ENCODE results near the gene SCO1.
"Not testable (repeated sequence)": the region's sequence is repeated elsewhere in the genome, so short reads cannot be mapped to it uniquely, and the experiment has no call there.

Gene SCO1

GRCh38 chr17:10697092-10698081, at the start of gene SCO1, which contains the start of gene ADPRM:
TSS of gene SCO1 (minus strand) at chr17:10697533. CDS start at chr17:10697507, 26 bp downstream.
TSS of gene ADPRM (plus strand) at chr17:10697594. CDS start at chr17:10704927, 7,333 bp downstream.
- DNase-seq (ENCODE audit: extremely low read depth in 1 of 2, low read depth in 1 of 2) = peak; percentile 73 to 82

DNA sequence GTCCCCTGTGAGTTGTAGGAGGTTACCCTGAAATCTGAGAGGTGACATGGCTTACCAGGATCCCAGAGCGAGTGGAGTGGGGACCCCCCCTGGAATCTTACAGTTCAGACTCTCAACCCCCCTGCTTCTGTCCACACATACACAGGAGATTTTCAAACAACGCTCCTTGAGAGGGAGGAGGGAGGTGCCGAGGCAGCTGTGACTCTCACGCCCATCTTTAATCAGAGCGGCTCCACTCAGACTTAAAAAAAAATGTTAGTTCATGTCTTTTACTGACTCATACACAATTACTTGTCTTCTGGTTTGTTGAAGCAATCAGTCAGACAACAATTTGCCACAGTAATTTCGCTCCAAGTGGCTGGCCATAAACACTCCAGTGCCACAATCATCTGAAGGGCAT, 47.9 kb upstream of the SCO1 start:
- no peak for DNase-seq (ENCODE audit: extremely low read depth in 1 of 2, low read depth in 1 of 2)

DNA sequence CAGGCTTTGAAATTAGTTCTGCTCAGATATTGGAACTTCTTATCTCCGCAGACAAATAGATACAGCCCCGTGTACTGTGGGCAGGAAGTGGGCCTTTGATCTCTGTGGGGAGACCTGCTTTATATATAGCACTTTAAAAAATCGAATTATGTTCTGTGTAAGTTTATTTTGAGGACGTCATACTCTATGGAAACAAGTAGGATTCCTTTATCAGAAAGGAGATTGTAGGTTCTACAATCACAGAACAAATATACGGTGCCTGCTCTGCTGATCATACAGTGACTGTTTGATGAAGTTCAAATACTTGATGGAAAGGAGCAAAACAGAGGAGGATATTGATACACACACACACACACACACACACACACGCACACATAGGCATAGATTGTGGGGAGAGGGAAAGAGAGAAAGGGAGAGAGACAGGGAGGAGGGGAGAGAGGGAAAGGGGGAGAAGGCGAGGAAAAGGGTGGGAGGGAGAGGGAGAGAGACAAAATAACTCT, 47.2 kb upstream of the SCO1 start:
- no peak for DNase-seq (ENCODE audit: extremely low read depth in 1 of 2, low read depth in 1 of 2)

- no peak for DNase-seq (ENCODE audit: extremely low read depth in 1 of 2, low read depth in 1 of 2)
Measured at GRCh38 chr17:10743316-10744009, 46.1 kb upstream of the SCO1 start.

DNA sequence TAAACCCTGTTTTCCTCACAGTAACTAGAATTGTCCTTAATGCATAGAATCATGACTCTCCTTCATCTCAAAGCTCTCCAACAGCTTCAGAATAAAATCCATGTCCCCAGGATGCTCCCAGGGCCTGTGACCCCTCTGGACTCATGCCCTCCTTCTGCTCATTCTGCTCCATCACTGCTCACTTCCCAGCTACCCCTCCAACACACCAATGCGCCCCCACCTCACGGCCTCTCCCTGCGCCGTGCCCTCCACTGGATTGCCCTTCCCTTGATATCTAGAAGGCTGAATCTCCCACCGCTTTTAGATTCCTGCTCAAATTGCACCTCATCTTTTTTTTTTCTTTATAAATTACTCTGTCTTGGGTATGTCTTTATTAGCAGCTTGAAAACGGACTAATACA, 45.1 kb upstream of the SCO1 start:
- DNase-seq (ENCODE audit: extremely low read depth in 1 of 2, low read depth in 1 of 2) = no peak

- DNase-seq (ENCODE audit: extremely low read depth in 1 of 2, low read depth in 1 of 2) = no peak
Measured at GRCh38 chr17:10741416-10742135, 44.2 kb upstream of the SCO1 start.

- DNase-seq (ENCODE audit: extremely low read depth in 1 of 2, low read depth in 1 of 2) = no peak
Measured at GRCh38 chr17:10739386-10739785, 42.1 kb upstream of the SCO1 start.

DNA sequence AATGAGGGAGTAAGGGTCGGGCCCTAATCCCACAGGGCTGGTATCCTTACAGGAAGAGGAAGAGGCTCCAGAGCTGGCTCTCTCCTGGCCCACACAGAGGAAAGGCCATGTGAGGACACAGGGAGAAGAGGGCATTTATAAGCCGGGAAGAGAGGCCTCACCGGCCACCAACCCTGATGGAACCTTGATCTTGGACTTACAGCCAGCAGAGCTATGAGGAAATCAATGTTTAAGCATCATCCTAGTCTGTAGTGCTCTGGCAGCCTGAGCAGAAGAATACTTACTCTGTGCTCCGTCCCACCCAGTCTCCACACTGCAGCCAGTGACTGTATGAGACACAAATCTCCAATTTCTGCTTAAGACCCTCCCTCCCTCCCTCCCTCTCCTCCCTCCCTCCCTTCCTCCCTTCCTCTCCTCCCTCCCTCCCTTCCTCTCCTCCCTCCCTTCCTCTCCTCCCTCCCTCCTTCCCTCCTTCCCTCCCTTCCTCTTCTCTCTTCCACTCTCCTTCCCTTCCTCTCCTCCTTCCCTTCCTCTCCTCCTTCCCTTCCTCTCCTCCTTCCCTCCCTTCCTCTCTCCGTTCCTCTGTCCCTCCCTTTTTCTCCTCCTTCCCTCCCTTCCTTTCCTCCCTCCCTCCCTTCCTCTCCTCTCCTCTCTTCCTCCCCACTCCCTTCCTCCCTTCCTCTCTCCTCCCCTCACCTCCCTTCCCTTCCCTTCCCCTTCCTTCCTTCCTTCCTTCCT, 41.4 kb upstream of the SCO1 start:
- DNase-seq (ENCODE audit: extremely low read depth in 1 of 2, low read depth in 1 of 2) = no peak

DNA sequence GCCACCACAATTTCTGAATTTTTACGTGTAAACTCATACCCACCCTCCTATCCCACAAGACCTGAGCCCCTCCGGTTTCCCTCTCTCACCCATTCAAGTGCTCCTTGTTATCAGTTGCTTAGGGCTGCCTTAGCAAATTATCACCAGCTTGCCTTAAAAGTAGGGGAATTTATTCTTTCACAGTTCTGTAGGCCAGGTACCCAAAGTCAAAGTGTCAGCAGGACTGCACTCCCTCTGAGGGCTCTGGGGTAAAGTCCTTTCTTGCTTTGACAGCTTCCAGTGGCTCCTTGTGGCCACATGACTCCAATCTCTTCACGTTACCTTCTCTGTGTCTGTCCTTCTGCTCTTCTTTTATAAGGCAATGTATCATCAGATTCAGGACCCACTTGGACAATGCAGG, 40.4 kb upstream of the SCO1 start:
- DNase-seq (ENCODE audit: extremely low read depth in 1 of 2, low read depth in 1 of 2) = no peak

GRCh38 chr17:10737168-10737622, 39.9 kb upstream of the SCO1 start:
- no peak for DNase-seq (ENCODE audit: extremely low read depth in 1 of 2, low read depth in 1 of 2)

DNA sequence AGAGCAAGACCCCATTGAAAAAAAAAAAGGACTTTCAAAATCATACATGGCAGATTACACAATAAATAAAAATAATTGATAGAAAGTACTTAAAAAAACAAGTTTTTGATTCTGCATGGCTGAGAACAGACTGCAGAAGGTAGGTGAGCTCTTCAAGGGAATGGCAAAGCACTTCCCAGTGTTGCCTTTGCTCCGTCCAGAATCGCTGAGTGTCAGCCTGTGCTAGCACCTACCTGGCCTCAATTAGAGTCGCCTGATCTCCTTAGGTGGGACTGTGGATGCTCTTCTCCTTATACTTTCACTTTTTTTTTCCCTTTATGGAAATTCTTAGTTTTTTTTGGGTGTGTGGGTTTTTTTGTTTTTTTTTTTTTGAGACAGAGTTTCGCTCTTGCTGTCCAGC, 38.5 kb upstream of the SCO1 start:
- no peak for DNase-seq (ENCODE audit: extremely low read depth in 1 of 2, low read depth in 1 of 2)

GRCh38 chr17:10735251-10735650, 37.9 kb upstream of the SCO1 start:
- DNase-seq (ENCODE audit: extremely low read depth in 1 of 2, low read depth in 1 of 2) = no peak

GRCh38 chr17:10733666-10734065, 36.3 kb upstream of the SCO1 start:
- DNase-seq (ENCODE audit: extremely low read depth in 1 of 2, low read depth in 1 of 2) = no peak

DNA sequence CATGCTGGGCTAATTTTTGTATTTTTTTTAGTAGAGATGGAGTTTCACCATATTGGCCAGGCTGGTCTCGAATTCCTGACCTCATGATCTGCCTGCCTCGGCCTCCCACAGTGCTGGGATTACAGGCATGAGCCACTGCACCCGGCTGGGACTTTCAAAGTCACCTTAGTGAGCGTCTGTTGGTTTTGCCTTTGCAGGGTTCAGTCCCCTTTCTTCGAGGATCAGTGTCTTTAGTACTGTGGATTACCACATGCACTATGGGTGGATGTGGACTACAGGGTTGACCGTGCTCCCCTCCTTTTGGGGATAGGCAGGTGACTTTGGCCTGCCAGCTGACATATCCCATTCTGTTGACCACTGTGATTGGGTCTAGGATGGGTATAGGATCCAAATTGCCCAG, 34.8 kb upstream of the SCO1 start:
- DNase-seq (ENCODE audit: extremely low read depth in 1 of 2, low read depth in 1 of 2) = not testable (repeated sequence)

GRCh38 chr17:10731408-10731879, 34.1 kb upstream of the SCO1 start:
- DNase-seq (ENCODE audit: extremely low read depth in 1 of 2, low read depth in 1 of 2) = no peak

DNA sequence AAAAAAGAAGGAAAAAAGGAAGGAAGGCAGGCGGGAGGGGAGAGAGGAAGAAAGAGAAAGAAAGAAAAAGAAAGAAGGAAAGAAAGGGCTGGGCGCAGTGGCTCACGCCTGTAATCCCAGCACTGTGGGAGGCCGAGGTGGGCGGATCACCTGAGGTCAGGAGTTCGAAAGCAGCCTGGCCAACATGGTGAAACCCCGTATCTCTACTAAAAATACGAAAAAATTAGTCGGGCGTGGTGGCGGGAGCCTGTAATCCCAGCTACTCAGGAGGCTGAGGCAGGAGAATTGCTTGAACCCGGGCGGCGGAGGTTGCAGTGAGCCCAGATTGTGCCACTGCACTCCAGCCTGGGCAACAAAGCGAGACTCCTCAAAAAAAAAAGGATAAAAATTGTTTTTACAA, 32.9 kb upstream of the SCO1 start:
- not testable (repeated sequence) for DNase-seq (ENCODE audit: extremely low read depth in 1 of 2, low read depth in 1 of 2)

GRCh38 chr17:10729334-10730193, 32.2 kb upstream of the SCO1 start, which contains the start of gene TMEM220:
TSS of gene TMEM220 (minus strand) at chr17:10730023. CDS start at chr17:10729851, 172 bp downstream.
- peak in 1 of 2 donors; percentile 22 for DNase-seq (ENCODE audit: extremely low read depth in 1 of 2, low read depth in 1 of 2)

- DNase-seq (ENCODE audit: extremely low read depth in 1 of 2, low read depth in 1 of 2) = no peak
Measured at GRCh38 chr17:10728331-10728892, 31.1 kb upstream of the SCO1 start.

GRCh38 chr17:10727192-10727591, 29.9 kb upstream of the SCO1 start:
- no peak for DNase-seq (ENCODE audit: extremely low read depth in 1 of 2, low read depth in 1 of 2)

Data from activated CD8-positive, alpha-beta memory T cell treated with anti-CD3 and anti-CD28 coated beads for 1 hour (primary cell).